ENCODE data around the gene AP3S2. TPM values are rescaled to one million over a fixed set of nuclear protein-coding genes. Genes with fewer than 3 reads are reported as not detected.
A peak's percentile ranks its signal among the peaks of the same experiment; 100 is the strongest.
"Not testable (repeated sequence)": the region's sequence is repeated elsewhere in the genome, so short reads cannot be mapped to it uniquely, and the experiment has no call there.

AP3S2 gene
- total and polyA plus RNA-seq, 7 experiments from 2014 or later = 24.3 to 32.8 (median 28.5) TPM

DNA sequence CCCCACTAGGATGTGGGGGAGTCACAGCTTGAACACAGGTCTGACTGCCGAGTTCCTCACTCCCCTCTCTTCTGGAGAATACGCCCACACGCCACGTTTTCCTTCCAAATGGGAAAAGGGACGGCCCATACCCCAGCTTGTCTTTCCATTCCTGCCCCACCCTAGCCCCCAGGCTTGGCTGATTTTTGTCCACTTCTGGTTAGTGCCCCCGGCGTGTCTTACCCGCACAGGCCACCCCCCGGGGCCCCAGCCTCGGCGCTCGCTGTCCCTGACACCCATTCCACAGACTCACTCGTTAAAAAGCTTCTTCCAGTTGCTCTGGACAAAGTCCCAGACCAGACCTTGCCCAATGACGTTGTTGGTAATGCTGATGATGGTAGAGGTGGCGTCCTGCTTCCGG, 103.1 kb downstream of the AP3S2 start:
- Mint-ChIP-seq H3K4me3 (peak overlapping the region in 1 of 10 donors; percentile 29), H3K27me3 (peaks cover 0 to 17% (median 5%) of the 10 kb centered on the region in 5 donors), H3K27ac (no peak overlapping the region), H3K9me3 (peaks cover 3 to 28% (median 11%) of the 10 kb centered on the region in 11 donors), H3K36me3 (peaks cover 0 to 4% (median 3%) of the 10 kb centered on the region in 5 donors), H3K4me1 (no peaks in the 10 kb centered on the region)
- Histone ChIP-seq H3K36me3 (ENCODE audit: control insufficient read depth in 2 of 3, insufficient read depth in 3 of 3, low read length in 3 of 3) (no peaks in the 10 kb centered on the region), H3K9me3 (ENCODE audit: control insufficient read depth in 2 of 3, low read length in 3 of 3) (peaks cover 0 to under 1% (median 0%) of the 10 kb centered on the region in 3 experiments), H3K27me3 (ENCODE audit: control insufficient read depth in 2 of 2, insufficient read depth in 2 of 2, low read length in 2 of 2) (no peaks in the 10 kb centered on the region), H3K4me1 (ENCODE audit: control insufficient read depth in 2 of 2, insufficient read depth in 2 of 2, low read length in 2 of 2) (no peaks in the 10 kb centered on the region), H3K27ac (ENCODE audit: low read depth, low read length) (no peak overlapping the region), H3K4me3 (ENCODE audit: low read length) (no peak overlapping the region)
- POLR2A ChIA-PET = no interaction called here
- DNase-seq = no peak
- ATAC-seq = no peak
- intact Hi-C loops (cut with micrococcal nuclease) = no loop called here
- CTCF ChIA-PET = no interaction called here

DNA sequence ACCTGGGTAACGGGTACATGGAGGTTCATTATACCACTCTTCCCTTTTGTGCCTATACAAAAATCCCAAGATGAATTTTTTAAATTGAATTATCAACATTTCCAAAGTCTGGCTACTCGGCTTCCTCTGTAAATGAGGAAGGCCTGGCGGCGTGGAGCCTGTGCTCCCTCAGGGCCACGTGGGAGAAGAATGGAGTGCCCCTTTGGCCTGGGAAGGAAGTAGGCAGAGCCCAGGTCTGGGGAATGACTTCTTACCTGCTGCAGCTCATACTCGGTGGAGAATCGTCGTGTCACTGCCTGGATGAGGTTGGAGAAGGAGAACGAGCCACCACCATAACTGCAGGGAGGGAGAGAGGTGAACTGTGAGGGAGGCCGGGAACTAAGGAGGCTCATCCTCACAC, 103.6 kb downstream of the AP3S2 start:
- H3K27me3 ChIP-seq (ENCODE audit: control insufficient read depth in 2 of 2, insufficient read depth in 2 of 2, low read length in 2 of 2) = no peaks in the 10 kb centered on the region
- H3K4me1 Mint-ChIP-seq = no peaks in the 10 kb centered on the region
- no peak overlapping the region for H3K27ac Mint-ChIP-seq
- DNase-seq (no peak), ATAC-seq (no peak)
- intact Hi-C loops (cut with micrococcal nuclease) = no loop called here
- peaks cover 3 to 26% (median 9%) of the 10 kb centered on the region in 11 donors for H3K9me3 Mint-ChIP-seq
- no peak overlapping the region for H3K4me3 ChIP-seq (ENCODE audit: low read length)
- peaks cover 0 to 4% (median 3%) of the 10 kb centered on the region in 5 donors for H3K36me3 Mint-ChIP-seq
- no peak overlapping the region for H3K27ac ChIP-seq (ENCODE audit: low read depth, low read length)
- no peaks in the 10 kb centered on the region for H3K36me3 ChIP-seq (ENCODE audit: control insufficient read depth in 2 of 3, insufficient read depth in 3 of 3, low read length in 3 of 3)
- ChIA-PET POLR2A (interaction anchor here (0.6 kb wide), 1 partner anchor 649 kb away, joined by 3 read pairs; no protein-coding TSS in a partner anchor), CTCF (no interaction called here)
- peaks cover 0 to 15% (median 5%) of the 10 kb centered on the region in 5 donors for H3K27me3 Mint-ChIP-seq
- no peak overlapping the region for H3K4me3 Mint-ChIP-seq
- no peaks in the 10 kb centered on the region for H3K4me1 ChIP-seq (ENCODE audit: control insufficient read depth in 2 of 2, insufficient read depth in 2 of 2, low read length in 2 of 2)
- no peaks in the 10 kb centered on the region for H3K9me3 ChIP-seq (ENCODE audit: control insufficient read depth in 2 of 3, low read length in 3 of 3)

DNA sequence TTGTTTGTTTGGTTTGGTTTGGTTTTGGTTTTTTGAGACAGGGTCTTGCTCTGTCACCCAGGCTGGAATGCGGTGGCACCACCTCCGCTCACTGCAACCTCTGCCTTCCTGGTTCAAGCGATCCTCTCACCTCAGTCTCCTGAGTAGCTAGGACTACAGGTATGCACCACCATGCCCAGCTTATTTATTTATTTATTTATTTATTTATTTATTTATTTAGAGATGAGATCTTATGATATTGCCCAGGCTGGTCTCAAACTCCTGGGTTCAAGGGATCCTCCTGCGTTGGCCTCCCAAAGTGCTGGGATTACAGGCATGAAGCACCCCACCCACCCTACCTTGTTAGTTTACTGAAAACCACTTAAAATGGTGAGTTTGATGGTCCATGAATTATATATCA, 105.2 kb downstream of the AP3S2 start:
- H3K4me3 ChIP-seq (ENCODE audit: low read length); H3K4me1 ChIP-seq (ENCODE audit: control insufficient read depth in 2 of 2, insufficient read depth in 2 of 2, low read length in 2 of 2); H3K9me3 ChIP-seq (ENCODE audit: control insufficient read depth in 2 of 3, low read length in 3 of 3); intact Hi-C loops (cut with micrococcal nuclease); H3K27ac Mint-ChIP-seq; H3K36me3 ChIP-seq (ENCODE audit: control insufficient read depth in 2 of 3, insufficient read depth in 3 of 3, low read length in 3 of 3); H3K4me1 Mint-ChIP-seq; POLR2A ChIA-PET; H3K4me3 Mint-ChIP-seq; H3K36me3 Mint-ChIP-seq; H3K27ac ChIP-seq (ENCODE audit: low read depth, low read length); ATAC-seq; DNase-seq; H3K27me3 Mint-ChIP-seq; H3K27me3 ChIP-seq (ENCODE audit: control insufficient read depth in 2 of 2, insufficient read depth in 2 of 2, low read length in 2 of 2): not testable (repeated sequence)
- CTCF ChIA-PET = interaction anchor here (1.1 kb wide), 1 partner anchor 13 kb away, joined by 3 read pairs; no protein-coding TSS in a partner anchor
- peaks cover 3 to 18% (median 9%) of the 10 kb centered on the region in 11 donors for H3K9me3 Mint-ChIP-seq

DNA sequence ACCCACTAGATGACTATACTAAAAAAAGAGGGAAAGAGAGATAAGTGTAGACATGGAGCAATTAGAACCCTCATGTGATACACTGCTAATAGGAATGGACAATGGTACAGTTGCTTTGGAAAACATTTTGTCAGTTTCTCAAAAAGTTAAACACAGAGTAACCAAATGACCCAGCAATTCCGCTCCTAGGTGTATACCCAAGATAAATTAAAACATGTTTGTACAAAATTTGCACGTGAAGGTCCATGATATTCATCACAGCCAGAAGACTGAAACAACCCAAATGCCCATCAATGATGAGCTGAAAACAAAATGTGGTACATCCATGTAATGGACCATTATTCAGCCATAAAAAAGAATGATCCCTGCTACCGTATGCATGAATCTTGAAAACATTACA, 105.8 kb downstream of the AP3S2 start:
- H3K4me1 ChIP-seq (ENCODE audit: control insufficient read depth in 2 of 2, insufficient read depth in 2 of 2, low read length in 2 of 2) = no peaks in the 10 kb centered on the region
- H3K27me3 ChIP-seq (ENCODE audit: control insufficient read depth in 2 of 2, insufficient read depth in 2 of 2, low read length in 2 of 2) = no peaks in the 10 kb centered on the region
- no peak for ATAC-seq
- Mint-ChIP-seq H3K27ac (no peak overlapping the region), H3K4me3 (no peak overlapping the region), H3K36me3 (peaks cover 0 to 4% (median 3%) of the 10 kb centered on the region in 5 donors), H3K9me3 (peaks cover 3 to 18% (median 9%) of the 10 kb centered on the region in 11 donors), H3K27me3 (peaks cover 4 to 9% (median 5%) of the 10 kb centered on the region in 5 donors), H3K4me1 (peaks cover 0 to 2% (median 0%) of the 10 kb centered on the region in 7 donors)
- intact Hi-C loops (cut with micrococcal nuclease) = no loop called here
- ChIA-PET CTCF (no interaction called here), POLR2A (no interaction called here)
- H3K4me3 ChIP-seq (ENCODE audit: low read length) = no peak overlapping the region
- H3K27ac ChIP-seq (ENCODE audit: low read depth, low read length) = no peak overlapping the region
- H3K9me3 ChIP-seq (ENCODE audit: control insufficient read depth in 2 of 3, low read length in 3 of 3) = no peaks in the 10 kb centered on the region
- no peak for DNase-seq
- no peaks in the 10 kb centered on the region for H3K36me3 ChIP-seq (ENCODE audit: control insufficient read depth in 2 of 3, insufficient read depth in 3 of 3, low read length in 3 of 3)

DNA sequence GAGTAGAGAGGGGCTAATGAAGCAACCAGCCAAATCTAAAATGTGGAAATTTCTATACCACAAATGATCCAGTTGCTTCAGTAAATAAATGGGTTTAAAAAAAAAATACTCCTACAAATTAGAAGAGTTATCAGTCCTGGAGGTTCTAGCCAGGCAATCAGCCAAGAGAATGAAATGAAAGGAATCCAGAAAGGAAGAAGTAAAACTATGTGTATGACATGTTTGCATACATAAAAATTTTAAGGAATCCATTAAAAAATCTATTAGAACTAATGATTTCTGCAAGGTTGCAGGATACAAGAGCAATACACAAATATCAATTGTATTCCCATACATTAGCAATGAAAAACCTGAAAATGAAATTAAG, 108.0 kb downstream of the AP3S2 start:
- no peaks in the 10 kb centered on the region for H3K27me3 ChIP-seq (ENCODE audit: control insufficient read depth in 2 of 2, insufficient read depth in 2 of 2, low read length in 2 of 2)
- Mint-ChIP-seq H3K4me3 (no peak overlapping the region), H3K9me3 (peaks cover 3 to 18% (median 9%) of the 10 kb centered on the region in 11 donors), H3K36me3 (peaks cover 0 to 4% (median 3%) of the 10 kb centered on the region in 5 donors), H3K27me3 (peaks cover 6 to 10% (median 7%) of the 10 kb centered on the region in 5 donors), H3K4me1 (peaks cover 0 to 13% (median 0%) of the 10 kb centered on the region in 7 donors), H3K27ac (no peak overlapping the region)
- ATAC-seq (no peak), DNase-seq (no peak)
- H3K4me1 ChIP-seq (ENCODE audit: control insufficient read depth in 2 of 2, insufficient read depth in 2 of 2, low read length in 2 of 2) = no peaks in the 10 kb centered on the region
- intact Hi-C loops (cut with micrococcal nuclease) = no loop called here
- no peak overlapping the region for H3K27ac ChIP-seq (ENCODE audit: low read depth, low read length)
- no peaks in the 10 kb centered on the region for H3K36me3 ChIP-seq (ENCODE audit: control insufficient read depth in 2 of 3, insufficient read depth in 3 of 3, low read length in 3 of 3)
- POLR2A ChIA-PET = no interaction called here
- H3K4me3 ChIP-seq (ENCODE audit: low read length) = no peak overlapping the region
- CTCF ChIA-PET = no interaction called here
- H3K9me3 ChIP-seq (ENCODE audit: control insufficient read depth in 2 of 3, low read length in 3 of 3) = no peaks in the 10 kb centered on the region

DNA sequence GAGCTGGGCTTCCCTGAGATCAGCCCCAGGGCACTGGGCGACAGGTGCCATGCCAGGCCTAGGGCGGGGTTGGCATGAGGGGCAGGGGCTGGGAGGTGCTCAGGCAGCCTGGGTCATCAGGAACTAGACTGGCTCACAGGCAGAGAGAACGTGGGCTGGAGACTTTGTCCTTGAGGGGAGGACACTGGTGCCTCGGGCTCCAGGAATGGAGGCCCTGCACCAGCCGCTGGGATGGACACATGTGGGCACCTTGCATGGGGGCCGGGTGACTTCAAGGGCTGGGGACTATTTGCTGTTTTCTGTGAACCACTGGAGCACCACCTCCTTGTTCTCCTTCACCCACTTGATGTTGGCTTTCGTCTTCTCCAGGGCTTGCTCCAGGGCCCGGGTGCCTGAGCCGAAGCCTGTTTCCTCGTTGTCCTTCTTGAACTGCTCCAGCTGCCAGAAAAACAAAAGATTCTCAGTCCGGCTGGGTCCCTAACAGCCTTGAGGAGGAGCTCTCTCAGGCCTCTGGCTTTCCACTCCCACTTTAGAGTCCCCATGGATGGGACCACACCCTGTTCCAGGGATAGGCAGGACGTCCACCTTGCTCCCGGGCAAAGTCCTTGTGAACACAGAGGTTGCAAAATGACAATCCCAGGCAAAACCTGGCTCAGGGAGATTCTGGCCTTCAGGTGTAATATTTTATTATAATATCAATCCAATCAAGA, 108.6 kb downstream of the AP3S2 start:
- Mint-ChIP-seq H3K27me3 (peaks cover 9 to 13% (median 12%) of the 10 kb centered on the region in 5 donors), H3K4me3 (no peak overlapping the region), H3K4me1 (peaks cover 0 to 18% (median 0%) of the 10 kb centered on the region in 7 donors), H3K36me3 (peaks cover 0 to 4% (median 2%) of the 10 kb centered on the region in 5 donors), H3K9me3 (peaks cover 3 to 18% (median 9%) of the 10 kb centered on the region in 11 donors), H3K27ac (no peak overlapping the region)
- no peak overlapping the region for H3K4me3 ChIP-seq (ENCODE audit: low read length)
- H3K36me3 ChIP-seq (ENCODE audit: control insufficient read depth in 2 of 3, insufficient read depth in 3 of 3, low read length in 3 of 3) = no peaks in the 10 kb centered on the region
- no peak overlapping the region for H3K27ac ChIP-seq (ENCODE audit: low read depth, low read length)
- H3K4me1 ChIP-seq (ENCODE audit: control insufficient read depth in 2 of 2, insufficient read depth in 2 of 2, low read length in 2 of 2) = no peaks in the 10 kb centered on the region
- ChIA-PET CTCF (no interaction called here), POLR2A (no interaction called here)
- ATAC-seq (no peak), DNase-seq (no peak)
- H3K27me3 ChIP-seq (ENCODE audit: control insufficient read depth in 2 of 2, insufficient read depth in 2 of 2, low read length in 2 of 2) = no peaks in the 10 kb centered on the region
- H3K9me3 ChIP-seq (ENCODE audit: control insufficient read depth in 2 of 3, low read length in 3 of 3) = no peaks in the 10 kb centered on the region
- intact Hi-C loops (cut with micrococcal nuclease) = no loop called here

DNA sequence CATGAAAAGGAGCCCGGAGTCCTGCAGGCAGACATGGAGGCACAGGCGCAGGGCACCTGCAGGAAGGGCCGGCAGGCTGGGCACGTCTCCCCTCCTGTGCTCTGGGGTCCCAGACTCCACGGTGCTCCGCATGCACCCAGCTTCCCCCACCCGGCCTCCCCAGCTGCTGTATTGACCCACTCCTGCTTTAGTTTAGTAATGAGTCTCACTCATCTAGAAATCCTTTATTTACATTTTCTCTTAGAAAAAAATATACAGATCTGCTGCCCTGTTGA, 109.2 kb downstream of the AP3S2 start:
- Histone ChIP-seq H3K27ac (ENCODE audit: low read depth, low read length) (no peak overlapping the region), H3K9me3 (ENCODE audit: control insufficient read depth in 2 of 3, low read length in 3 of 3) (no peaks in the 10 kb centered on the region), H3K36me3 (ENCODE audit: control insufficient read depth in 2 of 3, insufficient read depth in 3 of 3, low read length in 3 of 3) (no peaks in the 10 kb centered on the region), H3K27me3 (ENCODE audit: control insufficient read depth in 2 of 2, insufficient read depth in 2 of 2, low read length in 2 of 2) (no peaks in the 10 kb centered on the region), H3K4me3 (ENCODE audit: low read length) (no peak overlapping the region), H3K4me1 (ENCODE audit: control insufficient read depth in 2 of 2, insufficient read depth in 2 of 2, low read length in 2 of 2) (no peaks in the 10 kb centered on the region)
- ChIA-PET CTCF (no interaction called here), POLR2A (no interaction called here)
- no peak for ATAC-seq
- no peak for DNase-seq
- Mint-ChIP-seq H3K4me3 (no peak overlapping the region), H3K27me3 (peaks cover 9 to 14% (median 13%) of the 10 kb centered on the region in 5 donors), H3K36me3 (peaks cover 0 to 4% (median 0%) of the 10 kb centered on the region in 5 donors), H3K9me3 (peaks cover 3 to 18% (median 9%) of the 10 kb centered on the region in 11 donors), H3K4me1 (peaks cover 0 to 19% (median 0%) of the 10 kb centered on the region in 7 donors), H3K27ac (no peak overlapping the region)
- intact Hi-C loops (cut with micrococcal nuclease) = no loop called here
